ENCODE data around the gene CALD1. TPM values are rescaled to one million over a fixed set of nuclear protein-coding genes. Genes with fewer than 3 reads are reported as not detected.
A peak's percentile ranks its signal among the peaks of the same experiment; 100 is the strongest.

CALD1 gene
- total RNA-seq, 2 donors from 2014 or later: 10.8 to 20.0 TPM

DNA sequence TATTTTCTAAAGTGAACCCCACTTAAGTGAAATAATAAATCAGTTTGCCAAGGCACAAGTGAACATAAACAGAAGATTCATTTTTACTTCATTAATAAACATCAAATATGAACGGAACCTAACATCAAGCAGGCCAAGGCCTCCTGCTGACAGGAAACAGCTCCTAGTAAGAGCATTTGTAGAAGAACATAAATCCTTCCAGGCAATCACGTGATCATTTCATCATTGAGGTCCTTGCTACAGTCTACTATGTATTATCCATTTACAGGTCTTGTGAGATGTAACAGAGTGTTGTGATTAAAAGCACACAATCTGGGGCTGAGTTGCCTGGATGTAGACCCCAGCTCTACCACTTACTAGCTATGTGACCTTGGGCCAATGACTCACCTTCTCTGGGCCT is 70.6 kb downstream of the CALD1 start:
- DNase-seq: no peak
- Mint-ChIP-seq H3K4me3 (no peak overlapping the region), H3K9me3 (peaks cover 4 to 7% of the 10 kb centered on the region in 2 donors), H3K4me1 (ENCODE audit: low read depth) (peaks cover 28% of the 10 kb centered on the region), H3K36me3 (ENCODE audit: insufficient read depth in 2 of 2) (peaks cover 3 to 8% of the 10 kb centered on the region in 2 donors), H3K27me3 (ENCODE audit: low read depth) (no peaks in the 10 kb centered on the region), H3K27ac (no peak overlapping the region)
- ATAC-seq (replicated peaks in 1 of 2): no peak

DNA sequence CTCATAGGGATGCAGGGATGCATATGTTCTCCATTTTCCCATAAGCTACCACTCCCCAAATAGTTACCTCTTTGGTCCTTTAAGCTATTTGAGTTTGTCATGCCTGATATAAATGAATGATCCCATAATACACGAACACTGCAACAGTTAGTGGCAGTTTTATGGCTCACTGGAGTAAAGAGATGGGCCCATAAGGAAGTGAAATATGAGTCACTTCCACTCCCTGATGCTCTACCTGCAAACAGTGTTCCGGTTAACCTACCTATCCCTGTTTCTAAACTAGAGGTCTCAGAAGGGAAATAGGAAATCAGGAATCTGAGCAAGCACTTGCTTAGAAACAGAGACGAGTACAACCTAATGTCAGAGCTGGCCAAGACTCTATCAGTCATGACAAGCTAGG is 71.7 kb downstream of the CALD1 start:
- no peak for DNase-seq
- Mint-ChIP-seq H3K4me1 (ENCODE audit: low read depth) (peaks cover 33% of the 10 kb centered on the region), H3K4me3 (no peak overlapping the region), H3K27me3 (ENCODE audit: low read depth) (no peaks in the 10 kb centered on the region), H3K27ac (no peak overlapping the region), H3K9me3 (peaks cover 5 to 7% of the 10 kb centered on the region in 2 donors), H3K36me3 (ENCODE audit: insufficient read depth in 2 of 2) (peaks cover 3 to 8% of the 10 kb centered on the region in 2 donors)
- no peak for ATAC-seq (replicated peaks in 1 of 2)

DNA sequence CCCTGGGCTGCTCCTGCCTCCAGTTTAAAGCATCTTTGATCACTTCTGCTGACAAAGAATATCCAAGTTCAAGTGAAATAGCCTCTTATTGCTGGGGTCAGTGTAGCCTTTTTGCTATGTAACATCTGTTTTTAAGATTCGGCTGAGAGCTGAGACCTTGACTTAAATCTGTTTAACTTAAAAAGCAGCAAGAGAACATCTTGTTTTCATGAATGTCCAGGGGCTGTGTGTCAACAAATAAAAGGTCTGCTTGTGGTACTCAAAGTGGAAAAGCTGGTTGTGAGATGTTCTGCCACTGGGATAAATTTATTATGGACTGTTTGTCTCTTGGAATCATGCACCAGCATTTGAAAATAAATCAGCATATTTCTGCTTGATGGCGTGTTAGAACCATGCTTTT is 73.2 kb downstream of the CALD1 start:
- peaks cover 3 to 9% of the 10 kb centered on the region in 2 donors for H3K36me3 Mint-ChIP-seq (ENCODE audit: insufficient read depth in 2 of 2)
- H3K27ac Mint-ChIP-seq: no peak overlapping the region
- no peak overlapping the region for H3K4me3 Mint-ChIP-seq
- ATAC-seq (replicated peaks in 1 of 2) (no peak), DNase-seq (no peak)
- H3K4me1 Mint-ChIP-seq (ENCODE audit: low read depth): peaks cover 41% of the 10 kb centered on the region
- no peaks in the 10 kb centered on the region for H3K27me3 Mint-ChIP-seq (ENCODE audit: low read depth)
- peaks cover 5 to 7% of the 10 kb centered on the region in 2 donors for H3K9me3 Mint-ChIP-seq

DNA sequence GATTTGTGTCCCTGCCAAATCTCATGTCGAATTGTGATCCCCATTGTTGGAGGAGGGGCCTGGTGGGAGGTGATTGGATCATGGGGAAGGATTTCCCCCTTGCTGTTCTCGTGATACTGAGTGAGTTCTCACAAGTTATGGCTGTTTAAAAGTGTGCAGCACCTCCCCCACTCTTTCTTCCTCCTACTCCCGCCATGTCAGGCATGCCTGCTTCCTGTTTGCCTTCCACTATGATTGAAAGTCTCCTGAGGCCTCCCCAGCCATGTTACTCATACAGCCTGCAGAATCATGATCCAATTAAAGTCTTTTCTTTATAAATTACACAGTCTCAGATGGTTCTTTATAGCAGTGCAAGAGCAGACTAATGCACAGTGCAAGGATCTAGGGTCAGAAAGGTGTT is 75.4 kb downstream of the CALD1 start:
- DNase-seq: no peak
- no peak for ATAC-seq (replicated peaks in 1 of 2)
- Mint-ChIP-seq H3K9me3 (peaks cover 5 to 7% of the 10 kb centered on the region in 2 donors), H3K36me3 (ENCODE audit: insufficient read depth in 2 of 2) (peaks cover 3 to 9% of the 10 kb centered on the region in 2 donors), H3K4me3 (no peak overlapping the region), H3K4me1 (ENCODE audit: low read depth) (peaks cover 41% of the 10 kb centered on the region), H3K27me3 (ENCODE audit: low read depth) (no peaks in the 10 kb centered on the region), H3K27ac (no peak overlapping the region)

DNA sequence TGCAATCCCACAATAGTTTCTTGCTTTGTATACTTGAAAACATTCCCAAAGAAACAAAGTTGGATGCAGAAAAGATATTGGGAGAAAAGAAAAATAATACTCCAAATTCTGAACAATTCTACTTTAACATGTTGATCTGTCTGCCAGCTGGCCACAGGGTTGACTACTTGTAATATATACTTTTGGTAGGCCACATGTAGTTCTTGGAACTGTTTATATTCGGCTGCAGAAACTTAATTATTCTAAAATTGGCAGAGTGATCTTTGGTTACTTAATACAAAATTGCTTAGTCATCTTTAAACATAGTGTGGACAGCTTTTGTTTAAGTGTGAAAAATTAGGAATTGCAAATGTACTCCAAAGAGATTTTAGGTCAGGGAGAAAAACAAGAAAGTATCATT is 76.0 kb downstream of the CALD1 start:
- H3K4me1 Mint-ChIP-seq (ENCODE audit: low read depth): peaks cover 40% of the 10 kb centered on the region
- H3K9me3 Mint-ChIP-seq: peaks cover 5 to 7% of the 10 kb centered on the region in 2 donors
- no peak overlapping the region for H3K27ac Mint-ChIP-seq
- no peak for ATAC-seq (replicated peaks in 1 of 2)
- peaks cover 3 to 11% of the 10 kb centered on the region in 2 donors for H3K36me3 Mint-ChIP-seq (ENCODE audit: insufficient read depth in 2 of 2)
- H3K27me3 Mint-ChIP-seq (ENCODE audit: low read depth): no peaks in the 10 kb centered on the region
- DNase-seq: no peak
- H3K4me3 Mint-ChIP-seq: peak overlapping the region in 1 of 2 donors; percentile 18

DNA sequence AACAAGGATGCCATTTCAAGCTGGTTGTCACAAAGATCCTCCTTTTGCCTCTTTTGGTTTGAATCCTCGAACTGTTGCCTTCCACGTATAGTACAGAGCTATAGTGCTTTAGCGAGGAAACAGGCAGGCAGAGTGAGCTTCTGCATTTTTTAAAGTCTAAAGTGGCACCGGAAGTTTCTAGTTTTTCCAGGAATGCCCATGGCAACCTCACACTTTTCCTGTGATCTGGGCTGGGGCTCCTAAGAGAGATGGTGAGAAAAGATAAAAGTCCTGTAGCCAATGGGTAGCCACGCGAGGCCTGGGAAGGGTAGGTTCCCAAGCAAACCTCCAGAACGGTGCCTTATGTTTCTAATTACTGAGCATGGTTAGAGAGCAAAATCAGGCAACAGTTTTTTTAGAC is 76.7 kb downstream of the CALD1 start:
- no peak for DNase-seq
- ATAC-seq (replicated peaks in 1 of 2): no peak
- peaks cover 0 to 7% of the 10 kb centered on the region in 2 donors for H3K36me3 Mint-ChIP-seq (ENCODE audit: insufficient read depth in 2 of 2)
- no peaks in the 10 kb centered on the region for H3K27me3 Mint-ChIP-seq (ENCODE audit: low read depth)
- H3K9me3 Mint-ChIP-seq: peaks cover 2 to 4% of the 10 kb centered on the region in 2 donors
- peak overlapping the region; percentile 18 to 31 for H3K4me3 Mint-ChIP-seq
- H3K4me1 Mint-ChIP-seq (ENCODE audit: low read depth): peaks cover 34% of the 10 kb centered on the region
- no peak overlapping the region for H3K27ac Mint-ChIP-seq

DNA sequence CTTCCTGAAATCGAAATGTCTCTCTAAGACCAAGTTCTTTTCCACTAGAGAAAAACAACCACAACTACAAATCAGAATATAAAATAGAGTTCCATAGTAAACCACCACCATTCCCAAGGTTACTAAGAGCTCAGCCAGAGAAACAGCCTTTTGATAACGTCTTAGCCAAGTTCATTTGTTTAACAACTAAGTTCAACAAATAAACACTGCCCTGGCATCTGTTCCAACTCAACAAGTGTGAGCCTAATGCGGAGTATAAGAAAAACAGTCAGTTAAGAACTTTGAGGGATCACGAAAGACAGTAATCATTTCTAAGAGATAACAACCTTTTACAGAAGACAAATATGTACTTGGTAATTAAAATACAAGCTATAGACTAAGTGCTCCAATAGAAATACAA is 77.3 kb downstream of the CALD1 start:
- Mint-ChIP-seq H3K36me3 (ENCODE audit: insufficient read depth in 2 of 2) (peaks cover 0 to 6% of the 10 kb centered on the region in 2 donors), H3K4me3 (no peak overlapping the region), H3K4me1 (ENCODE audit: low read depth) (peaks cover 28% of the 10 kb centered on the region), H3K27me3 (ENCODE audit: low read depth) (no peaks in the 10 kb centered on the region), H3K27ac (no peak overlapping the region), H3K9me3 (peaks cover 2 to 4% of the 10 kb centered on the region in 2 donors)
- DNase-seq: no peak
- ATAC-seq (replicated peaks in 1 of 2): no peak

DNA sequence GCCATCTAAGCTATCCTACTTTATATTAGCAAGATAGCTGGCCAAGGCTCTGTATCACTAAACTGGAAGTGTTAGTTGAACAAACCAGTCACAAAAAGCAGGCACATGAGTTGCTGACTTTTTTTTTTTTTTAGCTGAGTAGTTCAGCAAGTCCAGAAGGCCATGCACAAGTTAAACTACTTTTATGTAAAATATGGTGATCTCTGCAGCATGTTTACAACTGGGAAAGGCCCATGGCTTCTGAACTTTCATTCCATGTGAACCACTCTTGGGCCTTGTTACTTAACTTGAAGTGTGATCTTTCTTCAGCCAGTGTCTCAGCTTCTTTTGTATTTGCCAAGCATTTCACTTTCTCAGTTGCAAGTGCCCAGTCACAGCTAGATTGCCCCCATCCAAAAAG is 78.5 kb downstream of the CALD1 start:
- H3K36me3 Mint-ChIP-seq (ENCODE audit: insufficient read depth in 2 of 2): peaks cover 0 to 6% of the 10 kb centered on the region in 2 donors
- no peak overlapping the region for H3K27ac Mint-ChIP-seq
- no peak overlapping the region for H3K4me3 Mint-ChIP-seq
- DNase-seq: no peak
- no peaks in the 10 kb centered on the region for H3K27me3 Mint-ChIP-seq (ENCODE audit: low read depth)
- no peak for ATAC-seq (replicated peaks in 1 of 2)
- peaks cover 24% of the 10 kb centered on the region for H3K4me1 Mint-ChIP-seq (ENCODE audit: low read depth)
- H3K9me3 Mint-ChIP-seq: peaks cover 0 to 2% of the 10 kb centered on the region in 2 donors

DNA sequence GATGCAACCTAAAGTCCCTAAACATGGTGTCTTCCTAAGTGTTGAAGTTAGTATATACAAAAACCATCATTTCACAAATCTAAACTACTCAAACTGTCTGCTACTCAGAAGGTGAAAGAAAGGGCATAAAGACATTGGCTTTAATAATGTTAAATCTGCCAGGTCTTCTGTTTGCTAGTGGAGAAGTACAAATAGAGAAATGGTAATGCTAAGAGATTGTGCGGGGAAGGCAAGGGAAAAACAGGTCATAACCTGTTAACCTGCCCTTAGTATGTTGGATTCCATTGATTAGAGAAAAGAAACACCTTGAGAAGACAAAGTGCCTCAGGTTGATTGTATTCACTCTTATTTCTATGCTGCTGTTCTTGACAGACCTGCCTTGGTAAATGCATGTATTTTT is 80.3 kb downstream of the CALD1 start:
- peaks cover 0 to 3% of the 10 kb centered on the region in 2 donors for H3K36me3 Mint-ChIP-seq (ENCODE audit: insufficient read depth in 2 of 2)
- ATAC-seq (replicated peaks in 1 of 2) (no peak), DNase-seq (no peak)
- no peak overlapping the region for H3K4me3 Mint-ChIP-seq
- peaks cover 0 to 2% of the 10 kb centered on the region in 2 donors for H3K9me3 Mint-ChIP-seq
- no peaks in the 10 kb centered on the region for H3K27me3 Mint-ChIP-seq (ENCODE audit: low read depth)
- no peak overlapping the region for H3K27ac Mint-ChIP-seq
- H3K4me1 Mint-ChIP-seq (ENCODE audit: low read depth): peaks cover 34% of the 10 kb centered on the region

DNA sequence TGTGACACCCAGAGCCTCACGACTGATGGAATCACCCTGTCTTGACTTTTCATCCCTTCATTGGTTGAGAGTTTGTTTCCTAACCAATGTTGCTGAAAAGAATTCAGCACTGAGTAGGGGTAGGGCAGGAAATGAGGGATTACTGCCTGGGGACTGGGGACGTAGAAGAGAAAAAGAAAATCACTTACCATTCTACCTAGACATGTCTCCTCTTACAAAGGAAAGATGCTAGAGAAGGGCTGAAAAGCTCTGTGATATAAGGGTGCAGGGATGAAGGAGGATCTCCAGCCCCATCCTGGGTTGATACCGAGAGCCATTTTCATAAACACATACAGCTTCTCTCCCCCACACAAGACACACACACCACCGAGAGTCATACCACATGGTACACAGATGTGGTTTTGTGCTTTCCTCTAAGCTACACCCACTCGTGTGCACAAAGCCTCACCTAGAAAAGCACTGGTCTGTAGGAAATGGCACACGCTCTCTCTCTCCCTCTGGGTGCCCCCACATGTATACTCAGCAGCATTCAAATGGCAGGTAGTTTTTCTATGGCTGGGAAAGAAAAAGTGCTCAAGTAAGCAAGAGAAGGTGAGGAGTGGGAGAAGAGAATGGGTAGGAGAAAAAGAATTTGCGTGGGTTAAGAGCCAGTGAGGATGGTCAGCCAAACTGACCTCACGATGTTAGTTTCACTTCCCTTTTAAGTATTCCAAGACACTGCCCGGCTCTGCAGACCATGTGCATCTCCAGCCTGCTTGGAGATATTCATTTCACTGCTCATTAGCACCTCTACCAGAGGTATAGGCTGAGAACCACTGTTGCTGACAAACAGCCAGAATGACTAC is 85.8 kb downstream of the CALD1 start:
- Mint-ChIP-seq H3K27ac (peak overlapping the region; percentile 81), H3K36me3 (ENCODE audit: insufficient read depth in 2 of 2) (peaks cover 0 to 2% of the 10 kb centered on the region in 2 donors)

DNA sequence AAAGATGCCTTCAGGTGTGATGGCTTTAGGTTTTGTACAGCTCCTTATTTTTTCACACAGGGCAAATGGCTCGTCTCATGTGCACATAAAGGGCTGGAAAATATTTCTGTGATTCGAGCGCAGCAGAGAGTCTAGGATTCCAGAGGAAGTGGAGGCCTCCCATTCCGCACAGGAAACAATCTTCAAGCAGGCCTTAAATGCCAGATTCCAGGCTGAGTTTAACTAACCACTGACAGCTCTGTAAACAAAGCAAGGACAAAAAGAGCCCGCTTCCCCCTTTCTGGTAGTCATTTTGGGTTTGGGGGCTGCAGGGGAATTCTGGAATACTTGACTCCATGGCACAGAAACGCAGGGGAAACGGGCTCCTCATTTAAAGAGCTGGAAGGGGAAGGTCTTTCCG is 87.2 kb downstream of the CALD1 start:
- H3K9me3 Mint-ChIP-seq: peaks cover 1 to 2% of the 10 kb centered on the region in 2 donors
- no peaks in the 10 kb centered on the region for H3K27me3 Mint-ChIP-seq (ENCODE audit: low read depth)
- no peak overlapping the region for H3K27ac Mint-ChIP-seq
- DNase-seq (no peak), ATAC-seq (replicated peaks in 1 of 2) (no peak)
- peaks cover 0 to 2% of the 10 kb centered on the region in 2 donors for H3K36me3 Mint-ChIP-seq (ENCODE audit: insufficient read depth in 2 of 2)
- peaks cover 26% of the 10 kb centered on the region for H3K4me1 Mint-ChIP-seq (ENCODE audit: low read depth)
- no peak overlapping the region for H3K4me3 Mint-ChIP-seq

More for the DNA sequence above, 85.8 kb downstream of the CALD1 start:
- peak overlapping the region; percentile 67 to 80 for H3K4me3 Mint-ChIP-seq
- H3K27me3 Mint-ChIP-seq (ENCODE audit: low read depth): no peaks in the 10 kb centered on the region
- DNase-seq: peak; percentile 48 to 56
- H3K4me1 Mint-ChIP-seq (ENCODE audit: low read depth): peaks cover 26% of the 10 kb centered on the region
- H3K9me3 Mint-ChIP-seq: peaks cover 1 to 2% of the 10 kb centered on the region in 2 donors
- peak; percentile 94 to 97 for ATAC-seq (replicated peaks in 1 of 2)

DNA sequence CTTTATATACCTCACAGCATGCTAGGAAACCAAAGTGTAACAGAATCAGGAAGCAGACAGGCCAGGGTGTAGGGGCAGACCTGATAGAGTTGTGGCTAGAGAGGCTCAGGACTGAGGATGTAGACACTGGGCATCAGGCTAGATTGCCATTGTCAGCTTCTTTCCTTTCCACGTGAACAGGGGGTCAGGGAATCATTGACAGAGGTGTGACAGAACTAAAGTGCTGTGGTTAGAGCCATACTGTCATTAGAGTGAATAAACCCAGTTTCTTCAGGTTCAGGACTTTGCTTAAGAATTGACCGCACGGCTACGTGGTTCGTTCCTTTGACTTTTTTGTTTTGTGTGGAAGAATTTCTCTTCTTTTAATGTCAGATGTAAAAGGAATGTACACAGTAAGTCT is 90.7 kb downstream of the CALD1 start:
- DNase-seq: no peak
- peaks cover 1 to 2% of the 10 kb centered on the region in 2 donors for H3K9me3 Mint-ChIP-seq
- no peaks in the 10 kb centered on the region for H3K27me3 Mint-ChIP-seq (ENCODE audit: low read depth)
- ATAC-seq (replicated peaks in 1 of 2): no peak
- H3K36me3 Mint-ChIP-seq (ENCODE audit: insufficient read depth in 2 of 2): peaks cover 0 to 2% of the 10 kb centered on the region in 2 donors
- H3K4me1 Mint-ChIP-seq (ENCODE audit: low read depth): peaks cover 15% of the 10 kb centered on the region
- no peak overlapping the region for H3K4me3 Mint-ChIP-seq
- no peak overlapping the region for H3K27ac Mint-ChIP-seq

DNA sequence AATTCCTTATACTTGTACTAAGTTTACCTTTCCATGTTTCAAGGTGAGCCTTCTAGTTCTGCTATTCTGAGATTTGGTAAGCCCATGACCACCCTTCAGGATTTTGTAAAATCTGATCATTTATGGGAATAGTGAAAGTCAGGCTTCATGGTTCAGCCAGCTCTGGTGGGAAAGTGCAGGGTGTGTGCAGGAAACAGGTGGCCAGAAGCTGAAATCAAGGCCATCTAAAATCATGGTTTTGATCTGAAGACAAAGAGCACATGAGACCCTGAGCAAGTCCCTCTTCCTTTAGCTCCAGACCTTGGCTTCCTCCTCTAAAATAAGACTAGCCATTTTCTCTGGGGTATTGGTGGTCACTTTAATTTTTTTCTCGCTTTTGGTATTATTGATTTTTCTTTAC is 91.3 kb downstream of the CALD1 start:
- ATAC-seq (replicated peaks in 1 of 2) (no peak), DNase-seq (no peak)
- H3K9me3 Mint-ChIP-seq: peaks cover 1 to 2% of the 10 kb centered on the region in 2 donors
- H3K27ac Mint-ChIP-seq: no peak overlapping the region
- peaks cover 0 to 2% of the 10 kb centered on the region in 2 donors for H3K36me3 Mint-ChIP-seq (ENCODE audit: insufficient read depth in 2 of 2)
- no peaks in the 10 kb centered on the region for H3K27me3 Mint-ChIP-seq (ENCODE audit: low read depth)
- peaks cover 9% of the 10 kb centered on the region for H3K4me1 Mint-ChIP-seq (ENCODE audit: low read depth)
- no peak overlapping the region for H3K4me3 Mint-ChIP-seq
